Activated CD4-positive, alpha-beta T cell treated with anti-CD3 and anti-CD28 coated beads, Interleukin-10, Interleukin-2, amounts not matched to agents 100 ng/mL and 50 ng/mL, durations not matched to agents 16 hours and 8 hours (primary cell): ENCODE measurements around the gene CDA.
"Not testable (repeated sequence)": the region's sequence is repeated elsewhere in the genome, so short reads cannot be mapped to it uniquely, and the experiment has no call there.

Experiments
- DNase-seq: peaks from one replicate; pipeline ENCODE4 v3.0.0-alpha.2; 2020

CDA gene

DNA sequence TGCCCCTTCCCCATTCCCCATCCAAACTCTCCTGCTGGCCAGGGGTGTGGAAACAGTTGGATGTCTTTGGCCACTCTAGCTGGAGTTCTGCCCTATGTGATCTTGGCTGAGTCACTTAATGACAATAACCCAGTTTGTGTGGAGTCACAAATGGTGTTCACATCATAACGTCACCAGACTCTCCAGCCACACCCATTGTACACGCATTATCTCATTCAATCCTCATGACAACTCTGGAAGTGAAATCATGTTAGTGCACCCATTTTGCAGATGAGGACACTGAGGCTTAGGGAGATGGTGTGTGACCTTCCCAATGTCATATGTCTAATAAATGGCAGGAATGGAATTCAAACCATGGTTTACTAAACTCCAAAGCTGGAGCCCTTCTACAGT is 1.2 kb upstream of the CDA start:
- no peak for DNase-seq

- no peak for DNase-seq
Measured at GRCh38 chr1:20589331-20590278, 708 bp downstream of the CDA start.

GRCh38 chr1:20590306-20590777 is 1.4 kb downstream of the CDA start:
- DNase-seq: no peak

- DNase-seq: no peak
Measured at GRCh38 chr1:20593756-20594155, 4.9 kb downstream of the CDA start.

GRCh38 chr1:20594746-20595145 is 5.8 kb downstream of the CDA start:
- no peak for DNase-seq

DNA sequence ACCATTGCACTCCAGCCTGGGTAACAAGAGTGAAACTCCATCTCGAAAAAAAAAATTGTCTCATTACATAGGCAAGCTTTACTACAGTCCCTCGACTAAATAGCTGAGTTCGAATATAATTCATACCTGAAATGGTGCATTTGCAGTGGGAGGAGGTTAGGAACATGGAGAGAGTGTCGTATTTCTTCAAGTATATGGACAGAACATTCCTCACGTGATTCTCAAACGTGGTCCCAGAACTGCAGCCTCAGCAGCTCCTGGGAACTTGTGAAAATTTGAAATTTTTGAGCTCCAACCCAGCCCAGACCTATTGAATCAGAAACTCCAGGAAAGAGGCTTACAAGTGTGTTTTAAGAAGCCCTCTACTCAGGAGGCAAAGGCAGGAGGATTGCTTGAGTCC is 7.2 kb downstream of the CDA start:
- no peak for DNase-seq

DNA sequence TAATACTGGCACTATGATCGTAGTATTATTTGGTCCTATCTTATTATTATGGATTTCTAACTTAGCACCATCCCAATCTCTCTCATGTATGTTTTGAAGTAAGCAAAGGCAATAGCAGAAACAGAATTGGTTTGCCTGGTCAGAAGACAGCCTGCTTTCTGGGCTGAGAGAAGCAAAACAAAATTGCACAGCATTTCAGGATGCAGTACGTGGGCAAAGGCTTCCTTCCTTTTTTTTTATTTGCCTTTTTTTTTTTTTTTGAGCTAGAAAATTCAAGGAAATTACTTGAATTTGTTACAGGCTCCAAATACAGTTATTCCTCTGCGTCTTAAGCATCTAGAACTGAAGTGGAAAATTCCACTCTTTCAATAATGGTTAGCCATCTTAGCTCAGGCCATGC is 8.8 kb downstream of the CDA start:
- DNase-seq: no peak

DNA sequence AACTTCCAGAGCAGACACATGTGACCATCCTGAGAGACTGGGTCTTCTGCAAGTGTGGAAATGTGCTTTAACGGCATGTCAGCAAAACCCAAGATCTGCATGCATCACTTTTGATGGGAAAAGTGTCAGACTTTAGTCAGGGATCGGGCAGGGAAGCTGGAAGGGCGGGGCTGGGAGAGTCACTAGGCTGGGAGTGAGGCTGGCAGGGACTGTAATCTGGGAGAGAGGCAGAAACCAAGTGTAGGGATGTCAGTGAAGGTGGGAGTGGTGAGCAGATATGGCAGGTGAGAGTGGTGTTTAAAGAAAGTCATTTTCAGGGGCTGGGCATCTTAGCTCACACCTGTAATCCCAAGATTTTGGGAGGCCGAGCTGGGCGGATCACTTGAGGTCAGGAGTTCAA is 11.3 kb downstream of the CDA start:
- DNase-seq: no peak

- no peak for DNase-seq
Measured at GRCh38 chr1:20601129-20601825, 12.4 kb downstream of the CDA start.

- DNase-seq: no peak
Measured at GRCh38 chr1:20602851-20603450, 14.1 kb downstream of the CDA start.

- DNase-seq: no peak
Measured at GRCh38 chr1:20603504-20604464, 14.9 kb downstream of the CDA start.

GRCh38 chr1:20604678-20605077 is 15.8 kb downstream of the CDA start:
- DNase-seq: no peak

- not testable (repeated sequence) for DNase-seq
Measured at GRCh38 chr1:20606801-20607570, 18.1 kb downstream of the CDA start.

GRCh38 chr1:20609541-20609940 is 20.6 kb downstream of the CDA start:
- DNase-seq: no peak

- DNase-seq: no peak
Measured at GRCh38 chr1:20610970-20611369, 22.1 kb downstream of the CDA start.

- no peak for DNase-seq
Measured at GRCh38 chr1:20611652-20612051, 22.8 kb downstream of the CDA start.

DNA sequence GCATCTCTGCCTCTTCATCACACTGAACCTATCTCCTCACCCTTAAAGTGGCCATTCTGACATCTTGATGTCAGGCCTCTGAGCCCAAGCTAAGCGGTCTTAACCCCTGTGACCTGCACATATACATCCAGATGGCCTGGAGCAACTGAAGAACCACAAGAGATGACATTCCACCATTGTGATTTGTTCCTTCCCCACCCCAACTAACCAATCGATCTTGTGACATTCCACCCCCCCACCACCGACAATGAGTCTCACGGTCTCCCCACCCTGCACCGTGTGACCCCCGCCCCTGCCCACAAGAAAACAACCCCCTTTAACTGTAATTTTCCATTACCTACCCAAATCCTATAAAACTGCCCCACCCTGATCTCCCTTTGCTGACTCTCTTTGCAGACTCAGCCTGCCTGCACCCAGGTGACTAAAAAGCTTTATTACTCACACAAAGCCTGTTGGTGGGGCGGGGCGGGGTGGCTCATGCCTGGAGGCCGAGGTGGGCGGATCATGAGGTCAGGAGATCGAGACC is 23.4 kb downstream of the CDA start:
- no peak for DNase-seq

GRCh38 chr1:20614131-20614579 is 25.3 kb downstream of the CDA start:
- DNase-seq: no peak

DNA sequence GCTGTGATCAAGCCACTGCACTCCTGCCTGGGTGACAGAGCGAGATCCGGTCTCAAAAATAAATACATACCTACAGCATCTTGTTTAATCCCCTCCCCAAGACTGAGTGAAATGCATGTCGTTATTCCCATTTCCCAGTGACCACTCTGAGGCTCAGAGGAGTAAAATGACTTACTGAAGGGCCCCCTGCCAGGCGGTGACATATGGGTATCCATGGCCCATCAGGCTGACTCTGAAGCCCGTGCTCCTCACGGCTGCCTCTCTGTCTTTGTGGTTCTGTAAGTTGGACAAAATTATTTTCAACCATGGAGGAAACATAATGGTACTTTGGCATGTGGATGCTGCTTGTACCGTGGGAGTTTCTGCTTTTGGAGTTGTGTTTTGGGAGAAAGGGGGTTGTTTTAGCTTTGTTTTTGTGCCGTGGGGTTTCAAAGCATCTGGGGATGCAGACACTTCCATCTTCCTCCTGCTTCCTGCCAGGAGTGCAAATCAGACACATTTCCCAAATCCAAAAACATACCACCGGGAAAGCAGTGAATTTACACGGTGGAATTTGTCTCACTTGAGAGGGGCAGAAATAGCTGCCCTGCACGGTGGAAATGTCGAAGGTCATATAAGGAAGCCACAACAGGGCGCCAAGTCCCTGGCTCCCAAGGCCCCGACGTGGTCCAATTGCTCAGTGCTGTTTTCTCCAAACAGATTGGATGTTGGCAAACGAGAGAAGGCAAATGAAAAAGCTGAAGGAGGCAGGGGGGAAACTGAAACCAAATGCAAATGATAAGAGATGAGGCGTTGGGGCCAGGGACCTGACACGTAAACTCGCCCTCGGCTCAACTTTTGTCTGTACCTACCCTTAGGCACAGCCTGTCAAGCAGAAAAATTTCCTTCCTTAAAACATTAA is 27.3 kb downstream of the CDA start:
- no peak for DNase-seq

GRCh38 chr1:20616847-20617487 is 28.1 kb downstream of the CDA start:
- DNase-seq: no peak
